Measurements from ENCODE around the gene KLHL11.

DNA sequence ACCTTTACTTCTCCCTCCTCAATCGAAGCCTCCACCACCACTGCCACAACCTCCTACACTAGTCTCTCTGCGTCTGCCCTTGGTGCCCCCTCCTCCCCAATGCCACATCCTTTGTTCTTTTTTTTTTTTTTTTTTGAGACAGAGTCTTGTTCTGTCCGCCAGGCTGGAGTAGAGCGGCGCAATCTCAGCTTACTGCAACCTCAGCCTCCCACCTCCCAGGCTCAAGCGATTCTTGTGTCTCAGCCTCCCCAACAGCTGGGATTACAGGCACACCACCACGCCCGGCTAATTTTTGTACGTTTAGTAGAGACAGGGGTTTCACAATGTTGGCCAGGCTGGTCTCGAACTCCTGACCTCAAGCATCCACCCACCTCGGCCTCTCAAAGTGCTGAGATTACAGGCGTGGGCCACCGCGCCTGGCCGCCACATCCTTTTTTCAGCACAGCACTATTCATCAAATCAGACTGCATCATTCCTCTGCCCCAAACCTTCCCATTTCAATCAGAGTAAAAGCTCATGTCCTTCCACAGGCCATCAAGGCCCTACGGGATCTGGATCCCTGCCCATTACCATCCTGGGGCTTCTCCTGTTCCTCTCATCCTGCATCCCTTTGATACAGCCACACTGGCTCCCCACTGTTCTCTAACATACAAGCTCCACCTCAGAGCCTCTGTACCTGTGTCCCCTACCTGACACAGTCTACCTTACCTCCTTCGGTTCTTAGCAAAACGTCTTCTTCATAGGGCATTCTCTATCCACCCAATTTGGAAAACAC is 2.0 kb downstream of the KLHL11 start:
- TF ChIP-seq ZFP30 (CRISPR knock-in tag; IDR thresholded peaks at IDR 0.05) = no peak
- TF ChIP-seq ISL1 (CRISPR knock-in tag; IDR thresholded peaks at IDR 0.05) = no peak
- no peak for TF ChIP-seq ZFP3 (CRISPR knock-in tag; IDR thresholded peaks at IDR 0.05)
- no peak for TF ChIP-seq TOX (CRISPR knock-in tag; IDR thresholded peaks at IDR 0.05; ENCODE audit: borderline replicate concordance)
- TF ChIP-seq ESRRG (CRISPR knock-in tag; IDR thresholded peaks at IDR 0.05) = no peak
- TF ChIP-seq ZC3H10 (CRISPR knock-in tag; IDR thresholded peaks at IDR 0.05) = no peak
- TF ChIP-seq TCF4 (CRISPR knock-in tag; IDR thresholded peaks at IDR 0.05; ENCODE audit: borderline replicate concordance) = no peak
- no peak for TF ChIP-seq ARNTL (CRISPR knock-in tag; IDR thresholded peaks at IDR 0.05; ENCODE audit: borderline replicate concordance, low read depth)
- TF ChIP-seq, protein P1, sequence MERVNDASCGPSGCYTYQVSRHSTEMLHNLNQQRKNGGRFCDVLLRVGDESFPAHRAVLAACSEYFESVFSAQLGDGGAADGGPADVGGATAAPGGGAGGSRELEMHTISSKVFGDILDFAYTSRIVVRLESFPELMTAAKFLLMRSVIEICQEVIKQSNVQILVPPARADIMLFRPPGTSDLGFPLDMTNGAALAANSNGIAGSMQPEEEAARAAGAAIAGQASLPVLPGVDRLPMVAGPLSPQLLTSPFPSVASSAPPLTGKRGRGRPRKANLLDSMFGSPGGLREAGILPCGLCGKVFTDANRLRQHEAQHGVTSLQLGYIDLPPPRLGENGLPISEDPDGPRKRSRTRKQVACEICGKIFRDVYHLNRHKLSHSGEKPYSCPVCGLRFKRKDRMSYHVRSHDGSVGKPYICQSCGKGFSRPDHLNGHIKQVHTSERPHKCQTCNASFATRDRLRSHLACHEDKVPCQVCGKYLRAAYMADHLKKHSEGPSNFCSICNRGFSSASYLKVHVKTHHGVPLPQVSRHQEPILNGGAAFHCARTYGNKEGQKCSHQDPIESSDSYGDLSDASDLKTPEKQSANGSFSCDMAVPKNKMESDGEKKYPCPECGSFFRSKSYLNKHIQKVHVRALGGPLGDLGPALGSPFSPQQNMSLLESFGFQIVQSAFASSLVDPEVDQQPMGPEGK (CRISPR knock-in tag; IDR thresholded peaks at IDR 0.05; ENCODE audit: borderline replicate concordance) = no peak
- no peak for TF ChIP-seq ZNF8 (CRISPR knock-in tag; IDR thresholded peaks at IDR 0.05)
- no peak for TF ChIP-seq ZNF70 (CRISPR knock-in tag; IDR thresholded peaks at IDR 0.05)
- no peak for TF ChIP-seq OSR1 (CRISPR knock-in tag; IDR thresholded peaks at IDR 0.05)
